GM19463 (cell line): ENCODE results near the gene CELSR3.

Experiments
- ATAC-seq: cut with Tn5 transposase; IDR thresholded peaks from one replicate; pipeline ENCODE4 v1.9.1; 2021; ENCODE audit warnings: mild to moderate bottlenecking, moderate library complexity; ENCODE audit not compliant: unreplicated experiment

The CELSR3 gene

DNA sequence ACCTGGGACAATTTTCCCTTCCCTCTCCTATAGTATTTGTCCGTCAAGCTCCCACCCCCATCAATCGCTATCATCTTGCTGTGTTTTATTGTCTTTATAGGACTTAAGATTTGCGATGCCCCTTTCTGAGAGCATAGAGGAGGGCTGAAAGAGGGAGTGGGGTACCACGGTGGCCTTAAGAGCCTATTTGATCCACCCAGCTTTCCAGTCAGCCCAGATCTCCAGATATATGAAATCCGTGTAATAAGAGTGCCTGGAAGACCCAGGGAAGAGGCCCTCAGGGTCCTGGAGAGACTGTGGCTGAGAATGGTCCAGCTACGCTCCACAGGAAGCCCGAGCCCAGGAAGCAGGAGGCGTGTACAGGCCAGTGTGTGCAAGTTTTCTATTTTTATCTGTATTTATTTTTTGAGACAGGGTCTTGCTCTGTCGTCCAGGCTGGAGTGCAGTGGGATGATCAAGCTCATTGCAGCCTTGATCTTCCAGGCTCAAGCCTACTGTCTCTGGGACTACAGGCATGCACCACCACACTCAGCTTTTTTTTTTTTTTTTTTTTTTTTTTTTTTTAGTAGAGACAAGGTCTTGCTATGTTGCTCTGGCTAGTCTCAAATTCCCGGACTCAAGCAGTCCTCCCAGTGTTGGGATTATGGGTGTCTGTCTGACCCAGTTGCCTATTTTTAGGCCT, 24.0 kb upstream of the CELSR3 start:
- no peak for ATAC-seq

DNA sequence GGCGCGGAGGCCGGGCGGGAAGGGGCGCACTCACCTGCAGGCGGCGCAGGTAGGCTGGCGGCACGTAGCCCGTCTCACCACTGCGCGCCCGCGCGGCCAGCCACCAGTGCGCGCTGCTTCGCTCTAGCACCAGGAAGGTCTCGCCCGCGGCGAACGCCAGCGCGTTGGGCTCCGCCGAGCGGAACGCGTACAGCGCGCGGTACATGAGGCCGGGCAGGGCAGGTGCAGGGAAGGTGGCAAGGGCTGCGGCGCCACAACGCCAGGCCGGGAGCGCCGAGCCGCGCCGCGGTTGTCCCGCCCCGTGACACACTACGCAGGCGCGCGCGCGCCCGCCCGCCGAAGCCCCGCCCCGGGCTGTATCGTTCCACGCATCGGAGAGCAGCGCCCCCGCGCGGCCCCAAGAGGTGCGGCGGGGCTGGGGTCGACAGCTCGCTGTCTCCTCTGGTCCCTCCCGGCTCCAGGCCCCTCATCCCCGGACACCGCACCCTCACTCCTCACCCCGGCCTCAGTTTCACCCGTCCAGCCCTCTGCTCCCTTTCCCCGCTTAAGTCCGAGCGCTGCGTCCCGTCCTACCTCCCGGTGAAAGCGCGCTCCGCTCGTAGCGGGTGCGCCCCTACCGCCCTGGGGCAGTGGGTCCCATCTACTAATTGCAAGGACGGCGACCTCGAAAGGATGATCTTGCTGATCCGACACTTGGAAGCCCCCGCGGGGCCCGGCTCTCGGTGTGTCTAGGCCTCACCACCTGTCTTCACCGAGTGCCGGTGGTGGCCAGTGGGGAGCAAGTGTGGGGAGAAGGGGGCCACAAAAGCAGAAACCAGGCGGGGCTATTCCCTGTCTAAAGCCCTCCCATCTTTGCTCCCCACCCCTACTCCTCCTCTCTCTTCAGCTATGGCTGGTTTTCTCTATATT, 23.2 kb upstream of the CELSR3 start, which contains the start of gene NCKIPSD:
TSS of gene NCKIPSD (minus strand) at position 313 of the 909 bp plus-strand sequence. CDS start at position 205, 108 bp downstream.
- ATAC-seq, result peak; percentile 83

DNA sequence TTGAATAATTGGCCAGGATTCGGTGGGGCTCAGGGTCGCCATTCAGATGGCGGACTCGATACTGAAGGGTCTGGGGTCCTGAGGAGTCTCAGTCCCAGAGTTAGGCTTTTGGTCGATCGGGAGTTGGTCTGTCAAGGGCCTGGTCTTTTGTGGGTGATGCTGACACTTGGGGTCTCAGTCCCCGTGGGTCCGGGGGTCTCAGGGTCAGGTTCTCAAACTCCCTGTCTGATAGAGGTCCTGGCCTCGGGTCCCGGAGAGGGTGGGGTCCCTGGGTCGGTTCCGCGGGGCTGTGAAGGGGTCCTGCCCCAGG, 22.6 kb upstream of the CELSR3 start:
- no peak for ATAC-seq

DNA sequence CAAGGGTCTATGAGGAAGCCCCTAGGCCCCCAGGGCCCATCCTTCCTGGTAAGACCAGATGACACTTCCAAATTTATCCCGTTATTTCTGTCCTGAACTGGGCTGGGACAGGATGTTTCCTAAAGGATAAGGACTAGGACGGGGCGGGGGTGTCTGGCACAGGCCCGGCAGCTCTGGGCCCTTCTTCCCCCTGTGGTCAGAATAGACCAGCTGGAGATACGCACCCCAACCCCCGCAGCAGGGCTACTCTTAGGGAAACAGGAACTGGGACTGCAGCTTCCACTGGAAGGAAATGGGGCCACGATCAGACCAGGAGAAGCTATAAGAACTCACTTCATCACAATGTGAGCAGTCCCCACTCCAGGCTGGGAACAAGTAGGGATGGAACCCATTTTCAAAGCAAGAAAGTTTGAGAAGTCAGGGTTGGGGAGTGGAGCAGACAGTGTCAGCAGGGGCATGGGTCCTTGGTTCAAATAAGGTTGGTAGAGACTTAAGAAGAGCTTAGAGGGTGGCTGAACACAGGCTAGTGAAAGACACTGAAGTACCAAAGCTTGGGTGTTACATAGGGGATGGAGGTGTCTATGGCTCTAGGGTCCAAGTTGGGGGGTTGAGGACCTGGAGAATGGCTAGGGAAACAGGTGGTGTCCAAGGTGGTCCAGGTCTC, 21.9 kb upstream of the CELSR3 start:
- no peak for ATAC-seq

DNA sequence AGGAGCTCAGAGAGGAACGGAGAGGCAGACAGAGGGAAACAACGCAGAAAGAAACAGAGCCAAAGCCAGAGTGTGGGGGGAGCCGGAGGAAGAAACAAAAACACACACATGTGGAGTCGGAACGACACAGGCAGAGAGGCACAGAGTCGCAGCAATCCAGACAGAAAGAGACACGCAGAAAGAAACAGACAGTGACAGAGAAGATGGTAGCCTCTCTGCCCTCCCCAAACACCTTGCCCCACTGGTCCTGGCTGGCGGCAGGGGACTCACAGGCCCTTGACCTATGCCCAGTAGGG, 21.3 kb upstream of the CELSR3 start:
- no peak for ATAC-seq

DNA sequence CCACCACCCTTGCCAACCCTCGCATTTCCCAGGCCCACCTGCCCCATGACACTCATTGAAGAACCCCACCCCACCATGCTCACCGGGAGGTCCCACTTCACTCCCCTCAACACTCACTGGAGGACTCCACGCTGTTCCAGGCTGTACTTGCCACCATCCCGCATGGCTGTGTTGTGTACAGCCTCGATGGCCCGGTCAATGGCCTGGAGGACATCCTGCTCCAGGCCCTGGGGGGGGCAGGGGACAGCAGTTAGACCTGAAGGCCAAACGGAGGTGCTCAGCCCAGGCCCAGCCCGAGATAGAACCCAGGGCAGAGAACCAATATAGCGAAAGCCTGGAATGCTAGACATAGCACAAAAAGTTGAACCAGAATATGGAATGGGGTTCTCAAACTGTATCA, 20.1 kb upstream of the CELSR3 start:
- ATAC-seq, result no peak

DNA sequence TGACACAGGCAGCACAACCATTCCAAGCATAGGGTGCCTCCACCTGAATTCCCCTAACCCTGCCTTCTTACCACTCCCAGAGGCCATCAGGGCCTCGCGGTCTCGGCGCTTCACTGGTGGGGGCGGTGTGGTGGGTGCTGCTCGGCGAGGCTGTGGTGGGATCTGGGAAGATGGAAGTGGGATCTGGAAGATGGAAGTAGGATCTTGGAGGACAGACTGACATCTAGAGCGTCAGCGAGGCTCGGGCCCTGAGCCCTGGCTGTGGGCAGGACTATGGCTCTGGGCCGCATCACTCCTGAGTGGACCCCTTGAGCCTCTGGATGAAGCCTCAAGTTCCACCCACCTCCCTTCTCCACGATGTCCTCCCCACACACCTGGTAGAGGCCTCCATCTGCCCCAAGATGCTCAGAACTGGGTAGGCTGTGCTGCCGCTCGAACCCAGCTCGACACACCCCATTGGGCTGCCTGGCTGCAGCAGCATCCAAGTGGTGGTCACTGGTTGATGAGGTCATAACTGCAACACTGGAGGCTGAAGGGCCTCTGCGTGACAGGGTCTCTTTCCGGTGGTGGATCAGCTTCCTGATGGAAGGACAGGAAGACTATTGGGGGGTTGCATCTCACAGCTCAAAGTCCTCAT, 19.4 kb upstream of the CELSR3 start:
- no peak for ATAC-seq

DNA sequence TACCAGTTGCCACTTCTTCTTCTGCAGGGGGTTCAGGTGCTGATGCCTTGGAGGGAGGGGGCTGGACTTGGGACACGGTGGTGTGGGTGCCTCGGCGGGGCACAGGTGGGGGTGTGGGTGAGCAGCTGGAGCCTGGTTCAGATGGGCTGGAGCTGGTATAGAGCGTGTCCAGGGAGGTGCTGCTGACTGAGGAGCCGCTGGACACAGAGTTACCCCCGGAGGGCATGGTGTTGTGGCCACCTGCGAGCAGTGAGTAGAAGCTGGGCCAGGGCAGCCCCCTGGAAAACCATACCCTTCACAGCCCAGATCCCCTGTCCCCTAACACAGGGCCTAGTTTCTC, 18.8 kb upstream of the CELSR3 start:
- ATAC-seq, result no peak

DNA sequence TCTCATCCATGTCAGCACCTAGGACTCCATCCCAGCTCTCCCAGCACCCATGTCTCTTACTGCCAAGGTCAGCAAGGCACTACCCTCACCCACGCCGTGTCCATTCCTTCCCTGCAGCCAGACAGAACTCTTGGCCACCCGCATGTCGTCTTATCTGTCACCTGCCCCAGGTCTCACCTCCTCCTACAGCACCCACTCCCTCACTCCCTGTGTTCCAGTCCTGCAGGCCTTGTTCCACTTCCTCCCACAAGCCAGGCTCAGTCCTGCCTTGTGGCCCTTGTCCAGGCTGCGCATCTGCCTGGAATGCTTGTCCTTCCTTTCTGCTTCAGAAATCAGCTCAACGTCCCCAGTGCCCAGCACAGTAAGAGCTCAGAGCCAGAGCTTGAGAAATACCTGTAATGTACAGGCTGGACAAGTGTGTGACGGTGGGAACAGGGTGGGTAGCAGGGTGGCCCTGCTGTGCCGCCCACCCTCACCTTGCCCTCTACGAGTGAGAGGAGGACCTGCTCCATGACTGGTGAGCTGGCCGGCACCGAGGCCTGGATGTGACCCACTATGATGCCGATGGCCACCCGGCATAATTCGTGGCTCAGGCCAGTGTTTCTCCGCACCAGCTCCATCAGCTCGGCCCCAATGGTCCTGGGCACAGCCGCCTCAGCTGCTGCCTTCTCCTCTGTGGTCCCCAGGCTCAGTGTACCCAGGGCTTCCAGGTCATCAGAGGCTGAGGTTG, 18.3 kb upstream of the CELSR3 start:
- ATAC-seq, result no peak

DNA sequence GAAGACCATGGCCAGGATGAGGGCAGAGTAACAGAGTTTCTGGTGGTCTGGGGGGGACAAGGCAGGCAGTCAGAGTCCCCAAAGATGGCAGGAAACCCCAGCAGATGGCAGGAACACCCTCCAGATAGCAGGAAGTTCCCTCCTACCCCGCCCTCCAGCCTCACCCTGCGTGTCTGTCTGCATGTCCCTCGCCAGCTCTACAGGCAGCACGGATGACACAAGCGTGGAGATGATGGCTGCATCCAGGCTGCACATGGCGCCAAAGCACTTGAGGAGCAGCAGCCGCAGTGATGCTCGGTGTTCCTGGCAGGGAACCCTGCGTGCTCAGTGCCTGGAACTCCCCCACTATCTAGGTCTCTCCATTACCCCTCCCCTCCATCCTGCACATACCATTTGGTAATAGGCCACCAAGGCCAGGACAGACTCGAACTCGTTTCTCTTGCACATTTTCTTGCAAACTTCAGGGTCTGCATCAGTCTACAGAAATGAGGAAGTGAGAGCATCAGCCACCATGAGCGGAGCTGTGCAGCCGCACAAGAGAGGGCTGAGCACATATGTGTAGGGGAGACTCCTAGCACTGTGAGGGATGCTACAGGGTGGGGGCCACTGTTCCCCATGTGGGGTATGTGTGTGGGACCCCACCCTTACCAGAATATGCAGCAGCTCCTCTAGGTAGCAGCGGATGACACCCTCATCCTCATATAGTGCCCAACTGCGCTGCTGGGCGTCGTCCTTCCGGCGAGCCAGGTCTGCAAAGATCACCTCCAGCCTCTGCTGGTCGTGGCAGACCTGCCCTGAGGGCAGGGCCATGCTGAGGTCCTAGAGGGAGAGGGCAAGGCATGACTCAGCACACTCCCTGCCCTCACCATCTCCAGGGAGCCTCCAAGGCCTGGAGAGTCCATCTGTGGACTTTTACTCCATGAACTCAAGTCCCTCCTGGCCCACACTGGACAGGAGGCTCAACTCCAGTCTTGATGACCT, 17.0 kb upstream of the CELSR3 start:
- no peak for ATAC-seq

DNA sequence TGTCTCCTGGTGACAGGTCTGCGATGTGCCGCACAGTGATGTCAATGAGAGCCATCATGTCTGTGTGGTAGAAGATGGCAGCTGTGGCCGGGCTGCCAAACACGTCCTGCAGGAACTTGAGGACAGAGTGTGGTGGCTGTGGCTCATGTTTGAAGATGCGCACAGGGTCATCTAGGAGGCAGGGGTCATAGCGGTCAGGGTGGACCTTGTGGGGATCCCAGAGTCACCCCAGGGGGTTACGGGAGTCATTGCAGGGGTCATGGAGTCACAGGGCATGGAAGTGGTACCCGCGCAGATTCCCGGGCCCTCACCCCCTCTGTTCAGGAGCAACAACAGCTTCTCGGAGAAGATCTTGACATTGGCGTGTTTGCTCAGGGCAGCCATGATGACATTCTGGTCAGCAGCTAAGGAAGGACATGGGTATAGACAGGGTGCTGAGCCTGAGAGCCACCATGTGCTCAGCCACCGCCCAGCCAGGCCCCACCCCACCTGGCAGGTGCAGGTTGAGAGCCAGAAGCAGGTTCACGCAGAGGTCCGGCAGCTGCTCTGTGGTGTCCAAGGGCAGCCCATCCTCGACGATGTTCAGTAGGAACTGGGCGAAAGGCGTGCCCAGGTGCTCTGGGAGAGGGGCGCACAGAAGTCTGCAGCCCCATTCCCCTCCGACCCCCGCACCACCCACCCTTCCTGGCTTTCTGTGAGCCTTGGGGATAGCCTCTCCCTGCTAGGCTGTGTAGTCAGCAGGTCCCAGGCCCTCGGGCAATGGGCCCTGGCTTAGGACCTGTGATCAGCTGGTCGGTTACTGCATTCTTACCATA, 16.1 kb upstream of the CELSR3 start:
- ATAC-seq, result no peak

DNA sequence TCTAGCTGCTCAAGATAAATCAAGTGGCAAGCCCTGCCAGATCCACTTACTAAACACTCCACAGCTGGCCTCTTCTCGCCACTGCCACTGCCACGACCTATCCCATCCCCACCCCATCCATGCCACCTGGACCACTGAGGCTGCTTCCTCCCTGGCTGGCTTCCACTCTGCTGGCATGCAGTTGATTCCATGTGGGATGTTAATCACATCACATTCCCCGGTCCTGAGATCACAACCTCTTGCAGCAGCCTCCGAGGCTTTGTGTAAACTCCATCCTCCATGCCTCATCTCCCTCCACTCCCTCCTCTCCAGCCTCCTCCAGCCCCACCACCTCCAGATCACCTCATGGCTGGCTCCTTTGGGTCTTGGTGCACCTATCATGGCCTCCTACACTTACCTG, 15.4 kb upstream of the CELSR3 start:
- ATAC-seq, result no peak

DNA sequence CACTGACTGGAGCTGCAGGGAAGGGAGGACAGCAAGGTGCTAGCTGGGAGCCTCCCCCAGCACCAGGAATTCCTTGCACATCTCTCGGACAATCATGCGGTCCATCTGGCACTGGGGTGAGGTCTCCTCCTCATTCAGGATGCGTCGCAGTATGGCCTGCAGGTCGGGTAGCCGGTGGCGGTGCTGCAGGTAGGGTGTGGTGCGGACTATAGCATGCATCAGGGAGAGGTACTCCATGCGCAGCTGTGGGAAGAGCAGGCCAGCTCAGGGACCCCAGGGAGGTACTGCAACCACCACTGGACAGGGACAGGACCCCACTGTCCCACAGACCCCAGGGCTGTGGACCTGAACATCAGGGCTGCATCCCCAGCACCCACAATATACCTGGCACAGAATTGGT, 11.8 kb upstream of the CELSR3 start:
- ATAC-seq, result no peak

DNA sequence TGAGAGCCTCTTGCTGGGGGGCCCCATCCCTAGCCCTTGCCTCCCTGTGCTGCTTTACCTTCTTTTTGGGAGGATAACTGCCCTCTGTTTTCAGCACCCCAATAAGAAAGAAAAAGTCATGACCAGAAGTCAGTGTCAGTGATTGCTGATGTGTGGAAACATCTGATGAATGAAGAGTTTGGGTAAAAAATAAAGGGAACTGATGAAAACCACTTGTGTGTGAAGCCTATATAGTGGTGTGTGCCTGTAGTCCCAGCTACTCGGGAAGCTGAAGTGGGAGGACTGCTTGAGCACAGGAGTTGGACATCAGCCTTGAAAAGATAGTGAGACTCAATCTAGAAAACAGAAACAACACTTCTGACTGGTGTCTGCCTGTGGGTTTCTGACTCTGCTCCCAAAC, 9.8 kb upstream of the CELSR3 start:
- no peak for ATAC-seq

DNA sequence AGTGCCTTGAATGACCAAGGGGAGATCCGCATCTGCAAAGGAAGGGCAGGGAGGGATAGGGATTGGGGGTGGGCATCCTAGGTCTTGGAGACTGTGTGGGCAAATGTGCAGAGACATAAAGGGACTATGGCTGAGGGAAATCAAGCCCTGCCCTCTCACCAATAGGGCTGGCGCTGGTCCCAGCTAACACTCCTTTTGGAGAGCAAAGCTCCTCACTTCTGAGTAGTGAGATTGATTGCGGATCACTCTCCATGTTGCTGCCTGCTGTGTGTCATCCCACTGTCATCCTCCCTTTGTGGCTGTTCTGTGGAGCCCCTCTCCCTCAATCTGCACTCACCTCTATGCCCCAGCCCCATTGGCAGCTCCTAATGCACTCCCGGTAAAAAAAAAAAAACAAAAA, 2.2 kb upstream of the CELSR3 start:
- ATAC-seq, result no peak

DNA sequence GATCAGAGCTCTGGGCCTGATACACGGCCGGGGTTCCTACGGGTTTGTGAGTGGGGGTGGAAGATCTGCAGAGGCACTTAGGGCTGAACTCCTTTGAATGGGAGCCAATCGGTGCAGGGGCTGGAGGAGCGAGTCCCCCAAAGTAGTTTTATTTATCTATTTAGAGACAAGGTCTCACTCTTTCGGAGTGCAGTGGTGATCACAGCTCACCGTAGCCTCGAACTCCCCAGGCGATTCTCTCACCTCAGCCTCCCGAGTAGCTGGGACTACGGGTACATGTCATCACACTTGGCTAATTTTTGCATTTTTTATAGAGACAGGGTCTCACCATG, 1.6 kb upstream of the CELSR3 start:
- no peak for ATAC-seq

DNA sequence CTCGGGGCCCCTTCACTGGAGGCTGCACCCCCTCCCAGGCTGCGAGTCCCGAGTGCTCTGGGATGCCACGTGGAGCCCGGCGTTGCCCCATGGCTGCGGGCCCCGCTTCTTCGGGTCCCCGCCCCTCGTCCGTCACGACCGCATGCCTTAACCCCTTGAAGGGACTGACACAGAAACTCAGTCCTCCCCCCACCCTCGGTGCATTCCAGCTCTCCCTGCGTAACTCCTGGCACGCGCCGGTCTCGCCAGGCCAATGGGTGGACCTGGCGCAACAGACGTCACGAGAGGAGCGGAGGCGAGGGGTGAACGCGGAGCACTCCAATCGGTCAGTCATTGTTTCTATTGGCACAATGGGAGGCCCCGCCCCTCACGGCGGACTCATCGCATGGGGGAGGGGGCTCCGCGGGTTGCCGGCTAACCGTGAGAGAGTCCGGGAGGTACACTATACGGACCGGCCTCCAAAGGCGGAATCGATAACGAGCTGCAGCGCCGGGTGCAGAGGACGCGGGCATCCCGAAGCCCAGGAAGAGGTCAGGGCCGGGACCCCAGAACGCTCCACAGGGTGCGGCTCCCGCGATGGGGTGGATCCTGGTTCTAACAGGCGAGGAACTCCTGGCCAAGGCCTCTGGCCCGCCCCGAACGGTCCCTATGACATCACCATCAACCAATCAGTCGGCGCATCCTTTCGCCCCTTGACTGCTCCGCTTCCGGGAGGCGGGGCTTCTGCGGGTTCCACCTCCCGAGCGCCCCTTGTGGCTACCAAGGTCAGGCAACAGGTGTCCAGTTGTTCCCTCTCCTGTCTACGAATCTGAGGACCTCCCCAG, 1.0 kb upstream of the CELSR3 start:
- ATAC-seq, result peak; percentile 85

DNA sequence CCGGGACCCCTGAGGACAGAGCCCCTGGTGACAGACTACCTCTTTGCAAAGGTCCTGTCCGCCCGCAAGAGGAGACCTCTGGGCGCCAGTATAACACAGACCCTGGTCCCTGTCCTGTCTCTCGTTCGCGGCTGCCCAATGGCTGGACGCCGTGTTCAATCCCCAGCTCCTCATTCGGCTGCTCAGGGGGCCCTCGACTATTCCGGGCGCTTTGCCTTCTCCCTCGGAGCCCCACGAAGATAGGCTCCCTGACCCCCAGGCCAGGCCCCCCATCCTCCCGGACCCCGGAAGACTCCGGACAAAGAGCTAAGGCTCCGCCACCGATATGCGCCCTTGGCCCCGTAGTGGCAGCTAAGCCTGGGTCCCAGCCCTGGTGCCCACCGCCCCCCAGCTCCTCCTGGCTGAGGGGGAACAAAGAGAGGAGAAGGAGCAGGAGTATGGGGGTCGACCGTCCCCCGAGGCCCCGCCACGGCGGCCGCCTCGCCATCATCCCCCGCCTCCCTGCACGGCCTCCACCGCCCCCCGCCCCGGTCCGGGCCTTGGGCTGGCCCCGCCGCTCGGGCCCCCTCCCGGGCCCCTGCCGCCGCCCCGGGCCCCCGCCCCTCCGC, 437 bp downstream of the CELSR3 start:
- ATAC-seq, result no peak
